GM18867 (cell line): ENCODE results near the gene REV3L.
"Not testable (repeated sequence)": the region's sequence is repeated elsewhere in the genome, so short reads cannot be mapped to it uniquely, and the experiment has no call there.

Experiments used
- ATAC-seq: cut with Tn5 transposase; IDR thresholded peaks from one replicate; pipeline ENCODE4 v1.9.1; 2021; ENCODE audit warnings: mild to moderate bottlenecking, moderate library complexity; ENCODE audit not compliant: unreplicated experiment

Gene REV3L

GRCh38 chr6:111494951-111495635 is 12.1 kb upstream of the REV3L start:
- ATAC-seq = no peak

DNA sequence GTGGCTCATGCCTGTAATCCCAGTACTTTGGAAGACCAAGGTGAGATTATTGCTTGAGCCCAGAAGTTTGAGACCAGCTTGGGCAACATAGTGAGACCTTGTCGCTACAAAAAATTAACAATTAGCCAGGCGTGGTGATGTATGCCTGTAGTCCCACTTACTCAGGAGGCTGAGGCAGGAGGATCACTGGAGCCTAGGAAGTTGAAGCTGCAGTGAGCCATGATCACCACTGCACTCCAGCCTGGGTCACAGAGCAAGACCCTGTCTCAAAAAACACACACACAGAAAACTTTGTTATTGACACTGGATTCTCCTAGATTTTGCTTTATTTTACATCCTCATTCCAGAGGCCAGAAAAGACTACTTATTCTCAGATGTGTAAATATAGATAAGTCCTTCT is 9.5 kb upstream of the REV3L start:
- ATAC-seq = no peak

- no peak for ATAC-seq
Measured at GRCh38 chr6:111490067-111490466, 7.0 kb upstream of the REV3L start.

DNA sequence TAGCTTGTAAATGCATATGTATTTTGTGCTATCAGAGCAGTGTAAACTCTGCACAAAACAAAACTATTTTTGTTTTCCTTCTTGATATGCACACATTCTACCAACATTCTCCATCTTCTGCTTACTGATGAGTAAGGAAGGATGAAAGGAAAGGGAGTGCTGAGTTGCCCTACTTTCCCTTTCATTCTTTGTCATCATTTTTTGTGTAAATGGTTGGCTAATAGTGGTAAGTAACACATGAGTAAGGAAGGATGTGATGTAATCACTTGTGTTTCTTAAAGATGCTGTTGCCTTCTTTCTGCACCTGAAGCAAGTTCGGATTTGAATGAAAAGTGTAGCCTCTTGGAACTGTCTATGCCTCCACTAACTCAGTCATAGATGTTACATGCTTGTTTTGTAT is 4.6 kb upstream of the REV3L start:
- no peak for ATAC-seq

GRCh38 chr6:111486921-111487320 is 3.9 kb upstream of the REV3L start:
- ATAC-seq = no peak

GRCh38 chr6:111486475-111486874 is 3.5 kb upstream of the REV3L start:
- no peak for ATAC-seq

DNA sequence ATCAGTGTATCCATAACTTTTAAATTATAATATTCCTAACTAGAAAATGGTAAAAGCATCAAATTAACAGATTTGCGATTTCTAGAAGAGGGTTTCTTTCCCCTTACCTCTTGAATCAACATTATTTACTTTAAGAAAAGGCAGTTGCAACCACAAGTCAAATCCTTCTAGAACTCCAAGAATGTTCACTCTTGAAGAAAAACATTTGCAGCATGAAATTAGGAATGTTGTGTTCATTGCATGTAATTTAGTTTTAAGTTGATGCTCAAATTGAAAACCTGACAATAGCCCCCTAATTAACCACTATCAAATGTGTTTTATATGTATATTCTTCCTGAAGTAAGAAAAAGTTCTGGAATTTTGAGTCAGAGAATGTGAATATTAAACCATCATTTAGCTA is 2.3 kb upstream of the REV3L start:
- ATAC-seq = no peak

DNA sequence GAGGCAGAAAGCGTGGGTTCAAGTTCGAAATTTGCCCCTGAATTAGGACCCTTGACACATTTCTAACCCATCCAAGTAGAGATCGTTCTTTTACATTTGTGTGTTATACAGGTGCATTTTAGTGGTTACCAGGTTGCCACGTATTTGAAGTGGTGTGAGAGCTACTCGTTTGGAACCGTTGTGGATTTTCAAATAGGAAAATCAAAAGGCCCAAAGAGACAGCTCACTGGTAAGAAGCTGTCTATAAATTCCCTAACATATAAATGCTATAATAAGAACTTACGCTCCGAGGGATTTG is 1.6 kb upstream of the REV3L start:
- no peak for ATAC-seq

DNA sequence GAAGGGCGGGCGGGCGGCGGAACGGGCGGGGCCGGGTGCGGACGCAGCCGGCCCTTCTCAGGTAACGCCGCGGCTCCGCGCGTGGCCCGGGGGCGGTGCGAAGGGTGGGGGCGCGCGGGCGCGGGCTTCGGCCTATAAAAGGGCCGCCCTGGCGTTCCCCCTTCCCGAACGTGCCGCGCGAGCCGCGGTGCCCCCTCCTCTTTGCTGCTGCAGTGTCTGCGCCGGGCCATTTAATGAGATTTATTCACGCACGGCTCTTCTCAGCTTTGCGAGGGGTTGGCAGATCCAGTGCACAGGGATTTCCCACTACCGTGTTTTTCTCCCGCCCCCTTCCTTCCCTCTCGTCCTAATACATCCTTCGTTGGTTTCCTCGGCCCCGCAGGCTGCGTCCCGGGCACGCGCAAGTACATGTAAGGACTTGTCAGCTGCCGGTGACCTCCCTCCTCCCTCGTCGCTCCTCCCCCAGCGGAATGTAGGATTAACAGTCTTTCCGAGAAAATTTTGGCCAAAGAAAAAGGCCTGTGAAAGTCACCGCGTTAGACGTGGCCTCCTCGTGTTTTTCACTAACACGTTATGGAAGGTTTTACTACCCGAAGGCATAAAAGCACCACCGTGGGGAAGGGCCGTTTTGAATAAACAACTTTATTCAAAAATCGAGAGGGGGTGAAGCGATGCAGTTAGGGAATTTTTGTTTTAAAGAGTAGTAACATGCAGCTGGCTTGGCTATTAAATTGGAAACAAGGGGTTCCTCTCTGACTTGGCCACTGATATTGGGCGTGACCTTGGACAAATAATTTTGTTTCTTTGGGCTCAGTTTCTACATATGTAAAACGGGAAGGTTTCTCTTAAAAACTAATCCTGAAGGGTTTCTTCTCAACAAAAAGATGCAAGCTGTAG is 966 bp upstream of the REV3L start:
- ATAC-seq = peak; percentile 53

DNA sequence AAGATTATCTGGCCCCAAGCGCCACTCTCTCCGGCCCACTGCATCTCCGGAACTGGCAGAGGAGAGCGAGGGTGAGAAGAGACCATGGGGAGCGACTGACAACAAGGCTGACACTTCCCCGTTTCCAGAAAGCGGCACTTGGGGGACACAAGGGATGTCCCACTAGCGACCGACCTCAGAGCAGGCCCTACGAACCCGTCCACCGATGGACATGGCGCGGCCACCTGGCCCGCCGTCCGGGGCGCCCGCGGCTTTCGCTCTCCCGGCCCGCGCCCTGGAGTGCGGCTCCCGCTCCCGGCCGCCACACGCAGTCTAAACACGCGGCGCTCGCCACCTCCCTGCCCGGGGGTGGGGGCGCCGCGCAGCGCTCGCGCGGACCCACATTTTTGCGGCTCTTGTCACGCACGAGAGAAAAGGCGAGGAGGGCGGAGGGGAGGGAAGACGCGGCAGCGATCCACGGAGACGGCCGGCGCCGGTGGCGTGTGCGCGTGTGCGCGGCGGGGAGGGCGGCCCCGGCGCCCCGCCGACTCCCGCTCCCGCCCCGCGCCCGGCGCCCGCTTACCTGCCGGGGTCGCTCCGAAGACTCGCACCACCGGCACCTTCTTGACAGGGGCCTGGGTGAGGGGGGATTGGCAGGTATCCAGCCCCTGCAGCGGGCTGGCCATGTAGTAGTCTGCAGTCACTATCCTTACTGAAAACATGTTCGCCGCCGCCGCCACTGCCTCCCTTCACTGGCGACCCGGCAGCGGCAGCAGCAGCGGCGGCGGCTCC is 645 bp downstream of the REV3L start:
- peak; percentile 25 for ATAC-seq

- no peak for ATAC-seq
Measured at GRCh38 chr6:111481836-111482187, 1.2 kb downstream of the REV3L start.

- ATAC-seq = no peak
Measured at GRCh38 chr6:111480988-111481822, 1.8 kb downstream of the REV3L start.

DNA sequence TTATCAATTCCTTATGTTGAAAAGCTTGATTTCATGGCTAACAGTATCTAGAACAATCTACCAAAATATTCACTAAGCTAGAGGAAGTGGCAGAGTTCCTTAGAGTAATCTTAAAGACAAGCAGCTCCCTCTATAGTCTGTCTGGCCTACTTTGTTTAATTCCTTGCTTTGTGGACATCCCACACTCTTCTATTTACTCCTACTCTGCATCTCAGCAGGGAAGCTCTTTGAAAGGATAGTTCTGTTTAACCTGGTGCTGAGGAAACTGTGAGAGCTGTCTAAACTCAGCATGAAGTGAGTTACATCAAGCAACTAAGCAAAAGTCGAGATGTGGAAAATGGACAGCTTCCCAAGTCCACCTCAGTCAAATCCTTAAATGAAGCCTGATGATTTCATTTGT is 4.3 kb downstream of the REV3L start:
- ATAC-seq = peak; percentile 18

- ATAC-seq = no peak
Measured at GRCh38 chr6:111478064-111478476, 4.9 kb downstream of the REV3L start.

DNA sequence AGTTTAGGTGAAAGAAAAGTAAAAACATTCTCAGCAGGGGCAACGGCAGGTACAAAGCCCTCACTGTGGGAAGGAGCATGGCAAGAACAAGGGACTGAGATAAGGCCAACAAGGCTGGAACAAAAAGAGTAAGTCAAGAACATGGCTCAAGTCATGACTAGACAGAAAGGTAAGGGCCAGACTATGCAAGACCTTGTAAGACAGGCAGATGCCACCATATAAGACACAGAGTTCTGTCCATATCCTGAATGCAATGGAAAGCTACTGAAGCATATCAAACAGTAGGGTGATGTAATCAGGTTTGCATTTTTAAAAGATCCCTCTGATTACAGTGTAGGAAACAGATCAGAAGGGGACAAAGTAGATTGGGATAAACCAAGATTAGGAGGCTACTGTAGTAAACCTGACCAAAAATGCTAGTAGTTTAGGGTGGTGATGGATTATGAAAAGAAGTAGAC is 5.5 kb downstream of the REV3L start:
- ATAC-seq = no peak

DNA sequence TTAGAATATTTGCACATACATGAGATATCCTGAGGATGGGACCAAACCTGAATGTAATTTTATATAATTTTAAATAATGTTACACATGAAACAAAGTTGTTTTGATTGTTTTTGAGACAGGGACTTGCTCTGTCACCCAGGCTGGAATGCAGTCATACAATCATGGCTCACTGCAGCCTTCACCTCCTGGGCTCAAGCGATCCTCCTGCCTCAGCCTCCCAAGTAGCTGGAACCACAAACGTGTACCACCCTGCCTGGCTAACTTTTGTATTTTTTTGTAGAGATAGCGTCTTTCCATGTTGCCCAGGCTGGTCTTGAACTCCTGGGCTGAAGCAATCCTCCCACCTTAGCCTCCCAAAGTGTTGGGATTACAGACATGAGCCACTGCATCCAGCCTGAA is 7.0 kb downstream of the REV3L start:
- not testable (repeated sequence) for ATAC-seq

GRCh38 chr6:111474771-111475170 is 8.2 kb downstream of the REV3L start:
- no peak for ATAC-seq

DNA sequence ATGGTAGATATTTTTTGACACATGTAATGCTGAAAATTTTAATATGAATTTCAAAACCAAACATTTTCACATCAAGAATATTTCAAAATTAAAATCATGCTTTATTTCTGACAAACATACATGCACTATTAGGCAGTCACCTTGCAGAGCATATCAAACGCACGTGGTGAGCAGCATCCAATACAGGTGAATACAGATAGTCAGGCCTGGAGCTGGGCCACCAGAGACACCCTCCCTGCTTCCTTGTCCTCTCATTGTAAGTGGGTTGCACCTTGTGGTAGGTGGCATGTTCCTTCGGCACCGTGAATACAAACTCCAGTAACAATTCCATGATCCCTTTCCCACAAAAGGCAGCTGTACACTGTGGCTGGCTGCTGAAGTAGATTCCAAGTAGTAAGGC is 8.9 kb downstream of the REV3L start:
- no peak for ATAC-seq

DNA sequence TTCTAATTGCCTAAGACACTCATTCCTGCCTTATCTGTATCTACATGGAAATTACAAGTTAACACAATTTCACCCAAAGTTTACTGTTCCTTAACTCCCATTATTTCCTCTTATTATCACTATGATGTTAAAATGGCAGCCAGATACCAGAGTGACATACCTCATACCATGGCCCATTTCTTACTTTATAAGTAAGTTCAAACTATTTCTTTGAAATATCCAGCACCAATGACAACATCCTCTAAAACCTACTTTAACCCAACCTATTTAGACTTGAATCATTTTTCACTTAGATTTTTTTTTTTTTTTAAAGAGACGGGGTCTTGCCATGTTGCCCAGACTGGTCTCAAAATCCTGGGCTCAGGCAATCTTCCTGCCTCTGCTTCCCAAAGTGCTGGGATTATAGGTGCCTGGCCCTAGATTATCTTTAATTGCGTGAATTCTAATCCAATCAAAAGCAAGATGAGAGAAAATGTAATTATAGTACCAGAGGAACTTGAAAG is 10.0 kb downstream of the REV3L start:
- ATAC-seq = no peak

GRCh38 chr6:111471958-111472357 is 11.1 kb downstream of the REV3L start:
- ATAC-seq = no peak

DNA sequence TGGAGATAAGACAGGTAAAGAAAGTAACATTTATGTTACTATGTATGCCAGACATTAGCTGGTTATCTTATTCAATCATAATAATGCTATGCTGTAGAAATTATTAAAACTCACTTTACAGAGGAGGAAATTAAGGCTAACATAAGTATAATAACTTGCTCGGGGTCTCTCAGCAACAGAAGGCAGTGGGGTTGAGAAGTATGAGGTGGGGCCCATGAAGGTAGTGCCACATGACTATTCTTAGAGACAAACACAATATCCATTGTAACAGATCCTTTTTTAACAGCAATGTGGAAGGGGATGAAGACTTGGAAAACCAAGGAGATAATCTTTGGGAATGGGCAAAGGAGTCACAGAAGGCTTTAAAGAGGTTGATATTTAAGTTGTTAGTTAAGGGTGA is 11.5 kb downstream of the REV3L start:
- no peak for ATAC-seq
